HL-60/S4 treated with retinoic acid at 250 ng/mL for 4 days and 3 days (cell line): ENCODE measurements around the gene TTLL12.

Experiments
- in situ Hi-C: fragments of 300-500 bp; cut with MboI; formaldehyde crosslinking; loops from 2 replicates; pipeline ENCODE4 v1.7.0; 2022; ENCODE audit warnings: low sequenced_read_pairs

The TTLL12 gene

DNA sequence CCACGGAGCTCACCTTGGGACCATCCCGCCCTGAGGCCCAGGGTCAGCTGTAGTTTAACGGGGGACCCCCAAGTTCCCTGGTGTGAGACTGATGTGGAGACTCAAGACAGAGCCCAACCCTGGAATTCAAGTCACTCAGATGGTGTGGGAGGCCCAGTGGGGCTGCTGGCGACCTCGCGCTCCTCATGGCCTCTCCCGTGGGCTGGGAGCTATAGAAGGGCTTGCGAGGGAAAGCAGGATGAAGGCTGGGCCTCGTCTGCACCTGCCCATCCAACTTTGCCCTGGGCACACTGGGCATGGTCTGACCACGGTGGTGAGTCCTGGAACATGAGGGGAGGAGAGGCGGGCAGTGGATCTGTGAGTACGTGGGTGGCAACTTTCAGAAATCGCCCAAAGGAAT, 13.6 kb upstream of the TTLL12 start:
- in situ Hi-C loops, result no loop called here

DNA sequence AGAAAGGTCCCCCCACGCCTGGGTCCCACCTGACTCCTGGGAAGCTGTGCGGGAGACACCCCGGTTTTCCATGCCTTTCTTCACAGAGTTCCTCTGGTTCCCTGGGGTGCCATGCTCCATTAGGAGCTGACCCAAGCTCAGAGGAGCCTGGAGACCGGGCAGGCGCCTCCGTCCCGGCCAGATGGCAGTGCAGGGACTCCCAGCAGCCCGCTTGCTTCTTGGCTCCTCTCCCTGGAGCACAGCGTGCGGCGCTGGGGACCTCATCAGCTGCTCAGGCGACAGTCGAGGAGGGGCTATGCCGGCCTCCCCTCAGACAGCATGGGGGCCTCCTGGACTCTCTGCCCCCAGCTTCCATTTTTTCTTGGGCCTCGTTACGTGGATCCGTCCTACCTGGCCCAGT, 13.1 kb upstream of the TTLL12 start:
- in situ Hi-C loops, result no loop called here

DNA sequence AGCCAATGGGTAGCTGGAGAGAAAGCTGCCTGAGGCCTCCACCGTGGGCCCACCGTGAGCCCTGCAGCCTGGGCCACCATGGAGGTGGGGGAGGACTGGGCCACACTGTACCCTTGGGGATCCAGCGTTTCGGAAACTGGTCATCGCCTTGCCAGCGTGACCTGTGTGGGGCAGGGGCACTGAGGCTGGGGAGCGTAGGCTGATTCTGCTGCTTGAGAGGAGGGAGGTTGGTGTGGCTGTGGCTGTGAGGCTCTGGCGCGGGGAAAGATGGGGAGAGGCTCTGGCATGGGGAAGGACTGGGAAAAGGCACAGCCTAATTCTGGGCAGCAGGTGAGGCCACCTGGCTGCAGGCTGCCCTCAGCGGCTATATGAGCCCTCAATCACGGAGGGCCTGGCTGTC, 12.6 kb upstream of the TTLL12 start:
- in situ Hi-C loops, result no loop called here

DNA sequence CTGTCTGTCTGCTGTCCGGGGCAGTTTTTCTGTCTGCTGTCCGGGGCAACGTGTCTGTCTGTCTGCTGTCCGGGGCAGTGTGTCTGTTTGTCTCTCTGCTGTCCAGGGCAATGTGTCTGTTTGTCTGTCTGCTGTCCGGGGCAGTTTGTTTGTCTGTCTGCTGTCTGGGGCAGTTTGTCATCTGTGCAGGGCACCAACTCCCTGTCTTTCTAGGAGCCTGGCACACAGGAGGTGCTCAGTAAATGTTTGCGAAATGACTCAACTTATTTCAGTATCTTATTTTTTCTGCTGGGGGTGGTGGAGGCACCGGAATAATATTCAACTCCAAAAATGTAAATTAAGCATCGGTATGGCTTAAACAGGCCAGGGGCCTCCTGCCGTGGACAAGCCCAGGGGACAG, 12.0 kb upstream of the TTLL12 start:
- in situ Hi-C loops, result no loop called here

DNA sequence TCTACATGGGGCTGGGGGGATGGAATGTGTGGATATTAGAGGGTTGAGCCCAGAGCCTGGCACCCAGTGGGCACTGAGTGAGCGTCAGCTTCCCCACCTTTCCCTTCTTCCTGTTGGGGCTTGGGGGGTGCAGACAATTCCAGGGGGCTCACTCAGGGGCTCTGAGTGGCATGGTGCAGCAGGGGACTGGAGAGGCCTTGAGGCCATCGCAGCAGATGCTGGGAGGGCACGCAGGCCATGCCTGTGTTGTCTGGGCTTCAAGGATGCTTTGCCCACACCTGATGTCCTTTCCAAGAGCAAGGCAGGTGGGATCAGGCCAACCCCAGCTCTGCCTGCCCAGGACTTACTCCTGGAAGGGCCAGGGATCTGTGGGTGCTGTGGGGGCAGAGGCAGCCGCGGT, 11.2 kb upstream of the TTLL12 start:
- in situ Hi-C loops, result no loop called here

DNA sequence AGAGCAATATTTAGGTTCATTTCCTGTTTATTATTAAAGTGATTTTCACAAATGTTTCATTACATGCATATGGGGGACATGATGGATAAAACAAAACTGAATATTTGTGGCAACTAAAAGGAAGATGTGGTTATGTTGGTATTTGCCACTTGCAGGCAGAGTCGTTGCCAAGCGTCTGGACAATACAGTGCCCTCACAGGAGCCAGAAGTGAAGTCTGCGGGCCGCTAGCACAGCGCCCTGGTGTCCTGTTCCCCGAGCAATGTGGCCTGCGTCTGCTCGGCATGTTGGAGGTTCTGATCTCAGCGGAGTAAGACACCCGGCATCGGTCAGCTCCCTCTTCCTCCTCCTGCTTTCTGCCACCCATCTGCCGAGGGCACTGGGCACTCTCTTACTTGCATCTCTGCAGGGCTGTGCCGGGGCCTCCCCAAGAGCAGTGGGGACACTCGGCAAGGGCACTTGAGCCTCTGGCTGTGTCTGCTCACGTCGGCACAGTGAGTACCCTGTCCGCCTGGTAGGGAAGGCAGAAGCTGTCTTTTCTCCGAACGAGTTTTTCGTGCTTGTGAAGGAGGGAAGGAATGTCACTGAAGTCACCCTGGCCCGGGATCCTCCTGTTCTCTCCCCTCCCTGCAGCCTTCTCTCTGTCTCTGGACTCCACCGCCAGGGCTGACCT, 10.5 kb upstream of the TTLL12 start:
- in situ Hi-C loops, result no loop called here

DNA sequence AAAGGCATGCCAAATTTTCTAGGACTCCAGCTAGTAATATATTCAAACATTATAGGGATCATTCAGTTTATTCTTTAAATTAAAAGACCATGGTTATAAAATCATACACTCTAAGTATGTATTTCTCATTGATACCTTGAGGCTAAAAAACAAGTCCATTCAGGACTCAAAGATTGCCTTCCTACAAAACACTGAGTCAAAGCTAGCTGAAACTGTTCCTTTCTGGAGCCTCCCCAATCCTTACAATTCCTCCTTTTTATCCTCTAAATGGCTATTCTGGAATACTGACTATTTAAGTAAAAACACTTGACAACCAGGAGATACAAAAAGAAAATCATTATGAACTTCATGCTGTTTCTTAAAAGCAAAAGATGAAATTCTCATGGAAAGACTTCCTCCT, 4.9 kb upstream of the TTLL12 start:
- in situ Hi-C loops, result no loop called here

DNA sequence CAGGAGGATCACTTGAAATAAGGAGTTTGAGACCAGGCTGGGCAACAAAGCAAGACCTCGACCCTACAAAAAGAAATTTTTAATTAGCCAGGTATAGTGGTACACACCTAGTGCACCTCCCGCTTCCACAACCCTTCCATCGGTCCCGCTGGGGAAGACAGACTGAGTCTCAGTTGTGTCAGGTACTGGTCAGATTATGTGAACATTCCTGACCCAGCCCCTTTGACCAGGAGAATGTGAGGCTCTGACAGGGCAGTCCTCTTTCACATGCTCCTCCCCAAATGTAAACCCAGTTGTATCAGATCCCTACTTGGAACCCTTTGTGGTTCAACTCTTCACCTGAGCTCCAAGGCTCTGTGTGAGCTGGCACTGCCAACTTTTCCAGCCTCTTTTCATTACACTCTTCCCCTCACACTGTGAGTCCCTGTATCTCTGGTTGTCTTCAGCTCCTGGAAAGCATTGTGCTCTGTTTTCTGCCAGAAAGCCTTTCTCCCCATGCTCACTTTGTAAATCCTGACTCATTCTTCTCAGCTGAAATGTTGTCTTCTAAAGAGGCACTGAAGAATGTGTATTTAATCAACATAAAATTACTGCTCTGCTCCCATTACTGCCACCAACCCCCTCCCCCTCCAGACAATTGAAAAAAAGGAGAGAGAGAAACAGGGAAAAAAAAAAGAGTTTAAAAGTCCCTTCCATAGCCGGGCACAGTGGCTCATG, 2.1 kb upstream of the TTLL12 start:
- in situ Hi-C loops, result no loop called here

DNA sequence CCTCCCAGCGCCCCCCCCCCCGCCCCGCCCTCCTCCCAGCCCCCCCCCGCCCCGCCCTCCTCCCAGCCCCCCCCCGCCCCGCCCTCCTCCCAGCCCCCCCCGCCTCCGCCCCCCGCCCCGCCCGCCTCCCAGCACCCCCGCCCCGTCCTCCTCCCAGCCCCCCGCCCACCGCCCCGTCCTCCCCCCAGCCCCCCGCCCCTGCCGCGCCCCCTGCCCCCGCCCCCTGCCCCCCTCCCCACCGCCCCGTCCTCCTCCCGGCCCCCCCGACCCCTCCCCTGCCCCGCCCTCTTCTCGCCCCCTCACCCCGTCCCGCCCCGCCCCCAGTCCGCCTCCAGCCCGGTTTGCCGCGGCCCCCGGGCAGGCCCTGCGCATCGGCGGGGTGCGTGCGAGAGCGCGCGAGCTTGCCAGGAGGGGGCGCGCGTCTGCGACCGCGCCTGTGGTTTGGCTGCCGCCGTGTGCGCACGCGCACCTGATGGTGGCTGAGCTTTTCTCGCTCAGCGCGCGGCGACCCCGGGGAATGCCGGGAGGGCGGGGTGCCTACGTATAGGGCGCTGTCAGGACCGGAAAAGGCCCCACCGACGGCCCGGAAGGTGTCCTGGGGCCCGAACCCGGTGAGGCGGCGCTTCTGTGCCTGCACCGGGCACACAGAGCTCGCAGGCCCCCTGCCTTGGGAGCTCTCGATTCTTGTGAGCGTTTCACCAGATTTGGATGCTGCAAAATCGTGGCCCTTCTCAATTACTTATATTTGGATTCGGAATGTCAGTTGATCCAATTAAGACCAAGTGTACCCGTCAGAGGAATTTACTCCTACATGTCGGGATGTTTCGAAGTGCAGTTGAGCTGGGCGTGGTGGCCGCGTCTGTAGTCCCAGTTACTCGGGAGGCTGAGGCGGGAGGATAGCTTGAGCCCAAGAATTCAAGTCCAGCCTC, 501 bp upstream of the TTLL12 start:
- in situ Hi-C loops, result no loop called here

DNA sequence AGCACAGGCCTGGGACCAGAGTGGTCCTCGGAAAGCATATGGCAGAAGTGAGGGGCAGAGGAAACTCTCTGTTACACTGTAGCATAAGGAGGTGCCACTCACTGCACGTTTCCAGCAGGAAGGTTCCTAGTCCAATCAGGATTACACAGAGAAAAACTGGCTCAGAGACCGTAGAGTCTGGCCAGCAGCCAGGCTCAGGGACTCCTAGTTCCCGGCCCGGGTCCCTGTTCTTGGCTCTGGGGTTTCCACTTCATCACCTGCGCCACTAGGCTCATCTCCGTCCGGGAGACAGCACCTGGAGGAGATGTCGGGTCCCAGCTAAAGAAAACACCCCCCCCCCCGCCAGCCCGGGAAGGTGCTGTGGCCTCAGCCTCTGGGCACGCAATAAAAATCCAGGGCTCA, 1.1 kb downstream of the TTLL12 start:
- in situ Hi-C loops, result no loop called here

DNA sequence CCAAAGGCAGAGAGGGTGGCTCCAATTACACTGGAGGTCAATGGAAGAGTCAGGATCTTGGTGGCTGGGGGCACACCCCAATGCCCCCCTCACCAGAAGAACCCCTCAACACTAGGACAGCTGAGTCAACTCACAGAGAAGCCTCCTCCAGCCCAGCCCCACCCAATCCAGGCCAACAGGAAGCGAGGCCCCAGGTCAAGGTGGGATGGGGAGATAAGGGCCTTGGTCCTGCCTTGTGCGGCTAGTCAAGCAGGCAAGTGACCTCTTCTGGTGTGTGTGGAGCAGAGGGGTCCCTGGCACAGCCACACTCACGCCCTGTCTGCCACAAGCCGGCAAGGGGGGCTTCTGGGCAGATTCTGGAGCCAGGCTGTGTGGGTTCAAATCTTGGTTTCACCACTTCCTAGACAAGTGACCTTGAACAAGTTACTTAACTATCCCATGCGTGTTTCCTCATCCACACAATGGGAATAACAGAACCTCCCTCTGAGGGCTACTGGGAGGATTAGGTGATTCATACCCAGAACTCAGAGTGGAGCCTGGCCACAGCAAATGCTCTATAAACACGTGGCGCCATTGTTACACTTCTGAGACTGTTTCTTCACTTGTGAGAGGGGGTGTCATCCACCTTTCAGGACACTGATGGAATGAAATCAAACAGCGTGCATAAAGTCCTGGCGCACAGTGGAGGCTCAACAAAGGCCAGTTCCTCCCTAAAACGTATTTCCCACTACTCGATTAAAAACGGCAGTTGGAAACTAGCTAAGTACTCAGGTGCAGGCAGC, 3.2 kb downstream of the TTLL12 start:
- in situ Hi-C loops, result no loop called here

DNA sequence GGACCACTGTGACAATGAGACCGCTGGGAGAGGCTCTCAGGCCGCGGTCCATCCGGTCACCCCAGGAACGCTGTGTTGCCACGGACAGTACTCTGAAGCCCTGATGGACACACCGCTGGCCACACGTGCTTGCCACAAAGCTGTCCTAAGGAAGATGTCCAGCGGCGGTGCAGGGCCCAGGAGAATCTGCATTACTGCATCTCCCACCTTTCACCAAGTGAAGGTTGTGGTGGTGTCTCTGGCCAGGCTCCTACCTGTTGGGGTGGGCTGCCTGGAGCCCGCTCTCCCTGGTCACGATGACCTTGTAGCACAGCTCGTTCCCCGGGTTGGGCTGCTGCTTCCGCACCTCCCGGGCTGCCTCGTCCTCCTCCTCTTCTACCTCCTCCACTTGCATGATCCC, 4.2 kb downstream of the TTLL12 start:
- in situ Hi-C loops, result no loop called here

DNA sequence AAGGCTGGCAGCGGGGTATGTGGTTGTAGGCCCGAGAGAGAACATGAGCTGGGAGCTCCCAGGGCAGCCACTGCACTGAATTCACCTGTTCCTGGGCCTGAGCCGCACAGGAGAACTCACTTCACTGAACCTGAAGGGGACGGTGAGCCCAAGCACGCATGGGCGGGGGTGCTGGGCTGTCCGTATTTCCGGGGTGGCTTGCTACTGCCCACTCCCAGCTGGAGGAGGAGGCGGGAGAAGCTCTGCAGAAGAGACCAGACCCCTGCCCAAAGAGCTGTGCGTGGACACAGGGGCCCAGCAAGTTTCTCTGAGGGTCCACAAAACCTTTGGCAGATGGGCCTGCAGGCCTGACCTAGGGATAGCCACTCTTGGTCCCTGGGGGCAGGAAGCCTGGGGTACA, 4.8 kb downstream of the TTLL12 start:
- in situ Hi-C loops, result no loop called here

DNA sequence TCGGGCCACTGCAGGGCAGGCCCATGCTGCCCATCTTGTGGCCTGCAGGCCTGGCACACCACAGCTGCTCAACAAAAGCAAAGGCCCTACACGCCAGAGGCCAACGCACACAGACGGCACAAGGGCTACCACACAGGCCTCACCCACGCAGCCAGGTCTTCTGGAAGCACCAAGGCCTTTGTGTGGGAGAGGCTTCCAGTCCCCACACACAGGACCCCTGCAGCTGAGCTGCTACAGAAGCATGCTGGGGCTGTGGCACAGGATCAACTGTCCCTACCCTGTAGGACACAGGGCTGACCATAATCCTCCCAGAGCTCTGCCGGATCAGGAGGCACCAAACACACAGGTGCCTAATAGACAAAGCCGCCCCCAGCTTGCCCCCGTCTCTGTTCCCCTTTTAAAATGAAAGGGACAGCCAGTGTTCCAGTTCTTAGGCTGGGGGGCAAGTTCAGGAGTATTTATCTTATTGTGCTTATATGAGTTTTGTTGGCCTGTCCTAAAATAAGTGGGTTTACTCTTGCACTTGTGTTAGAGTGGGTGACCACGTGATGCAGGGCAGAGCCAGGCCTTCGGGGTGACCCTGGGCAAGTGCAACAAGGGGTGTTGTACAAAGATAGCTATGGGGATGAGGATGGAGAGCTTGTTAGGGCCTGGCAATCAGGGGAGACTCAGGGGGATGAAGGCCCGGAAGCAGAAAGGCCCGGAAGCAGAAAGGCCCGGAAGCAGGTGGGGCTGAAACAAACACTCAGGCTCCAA, 5.4 kb downstream of the TTLL12 start:
- in situ Hi-C loops, result no loop called here

DNA sequence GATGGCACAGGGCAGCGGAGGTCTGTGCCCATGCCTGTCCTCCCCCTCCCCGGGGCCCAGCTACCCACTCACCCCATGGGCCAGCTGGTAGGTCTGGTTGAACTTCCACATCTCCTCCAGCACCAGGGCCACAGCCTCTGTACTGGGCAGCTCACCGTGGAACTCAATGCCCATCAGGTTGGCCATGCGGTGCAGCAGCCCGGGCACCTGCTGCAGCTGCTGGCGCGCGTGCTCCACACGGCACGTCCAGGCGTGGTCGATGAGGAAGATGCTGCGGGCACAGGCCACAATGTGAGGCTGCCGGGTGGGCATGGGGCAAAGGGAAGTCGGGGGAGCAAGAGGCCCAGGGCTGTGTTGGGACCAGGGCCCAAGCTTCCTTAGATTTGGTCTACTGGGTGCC, 6.3 kb downstream of the TTLL12 start:
- in situ Hi-C loops, result no loop called here

DNA sequence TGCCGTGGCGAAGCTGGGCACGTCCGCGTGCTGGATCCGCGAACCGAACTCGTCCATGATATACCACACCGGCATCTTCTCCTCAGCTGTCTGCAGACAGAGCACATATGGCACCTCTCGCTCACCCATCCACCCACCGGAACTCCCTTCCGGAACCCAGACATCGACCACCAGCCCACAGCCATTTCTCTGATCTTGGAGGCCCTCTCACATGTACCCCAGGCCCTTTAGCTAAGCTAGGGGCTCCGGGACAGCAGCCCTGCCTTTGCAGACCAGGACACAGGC, 7.1 kb downstream of the TTLL12 start:
- in situ Hi-C loops, result no loop called here

DNA sequence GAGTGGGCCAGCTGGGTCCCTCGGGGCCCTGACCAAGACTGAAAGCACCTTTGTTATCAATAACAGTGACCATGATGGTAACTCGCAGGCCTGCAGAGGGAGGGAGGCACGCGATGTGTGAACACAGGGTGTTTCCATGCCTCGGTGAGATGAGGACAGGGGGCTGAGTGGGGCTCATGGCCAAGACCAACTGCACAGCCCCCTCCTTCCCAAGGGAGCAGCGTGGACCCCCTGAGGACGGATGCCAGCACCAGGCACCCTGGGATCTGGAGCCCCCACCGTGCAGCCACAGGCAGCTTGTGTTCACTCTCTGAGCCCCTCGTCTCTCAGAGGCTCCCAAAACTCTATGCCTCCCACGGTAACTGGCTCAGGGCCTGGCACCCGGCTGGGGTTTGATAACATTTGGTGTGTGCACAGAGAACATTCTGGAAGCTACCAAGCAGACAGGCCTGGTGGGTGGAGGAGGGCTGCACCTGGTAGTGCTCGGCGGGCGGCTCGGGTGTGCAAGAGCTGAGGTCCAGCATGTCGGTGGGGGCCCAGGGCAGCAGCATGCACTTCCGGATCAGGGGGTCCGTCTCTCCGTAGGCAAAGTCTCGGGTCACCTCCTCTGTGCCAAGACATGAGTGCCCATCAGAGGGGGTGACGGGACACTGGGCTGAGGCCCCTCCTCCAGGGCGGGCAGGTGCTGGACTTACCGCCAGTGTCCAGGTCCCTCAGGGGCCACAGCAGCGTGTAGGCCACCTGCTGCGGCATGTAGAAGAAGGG, 7.6 kb downstream of the TTLL12 start:
- in situ Hi-C loops, result no loop called here

DNA sequence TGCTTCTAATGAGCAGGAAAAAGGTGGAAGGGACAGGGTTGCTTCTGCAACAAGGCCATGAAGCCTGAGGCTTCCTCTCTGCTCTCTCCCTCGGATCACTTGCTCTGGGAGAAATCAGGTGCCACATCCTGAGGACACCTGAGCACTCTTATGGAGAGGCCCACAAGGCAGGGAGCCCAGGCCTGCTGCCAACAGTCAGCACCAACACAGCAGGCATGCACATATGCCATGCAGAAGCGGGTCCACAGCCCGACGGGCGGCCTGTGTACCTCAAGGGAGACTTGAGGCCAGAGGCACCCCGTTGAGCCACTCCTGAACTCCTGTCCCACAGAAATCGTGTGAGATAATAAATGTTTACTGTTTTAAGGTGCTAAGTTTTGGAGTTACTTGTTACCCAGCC, 9.5 kb downstream of the TTLL12 start:
- in situ Hi-C loops, result no loop called here

DNA sequence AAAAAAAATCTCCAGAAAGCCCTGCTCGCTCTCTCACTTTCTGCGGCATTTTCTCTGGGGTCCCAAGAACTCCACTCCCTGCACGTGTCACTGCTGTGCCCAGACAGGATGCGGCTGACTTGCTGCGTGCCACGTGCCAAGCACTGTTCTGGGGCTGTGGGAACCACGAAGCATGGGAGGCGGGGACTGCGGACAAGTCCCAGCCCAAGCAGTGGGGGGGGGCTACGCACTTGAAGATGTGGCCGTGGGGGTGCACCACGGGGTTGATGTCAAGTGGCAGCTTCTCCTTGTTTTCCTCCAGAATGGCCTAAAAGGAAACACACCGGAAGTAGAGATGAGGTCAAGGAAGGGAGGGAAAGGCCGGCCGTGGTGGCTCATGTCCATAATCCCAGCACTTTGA, 10.8 kb downstream of the TTLL12 start:
- in situ Hi-C loops, result no loop called here
